WERI-Rb-1 (cell line): ENCODE measurements around the gene LGALS1.

Source experiments
- DNase-seq: peaks from one replicate; pipeline ENCODE4 v3.0.0-alpha.2; 2020
- H3K27ac ChIP-seq: fragments of 250-450 bp; sonication (Bioruptor Pico); 2 replicates; pipeline ENCODE4 v1.5.1; 2020; ENCODE audit warnings: mild to moderate bottlenecking, moderate library complexity
- H3K27me3 ChIP-seq: fragments of 250-450 bp; sonication (Bioruptor Pico); 2 replicates; pipeline ENCODE4 v1.5.1; 2021; ENCODE audit warnings: mild to moderate bottlenecking, low read depth, moderate library complexity; ENCODE audit not compliant: insufficient read depth, severe bottlenecking
- H3K36me3 ChIP-seq: fragments of 250-450 bp; sonication (Bioruptor Pico); 2 replicates; pipeline ENCODE4 v1.5.1; 2020; ENCODE audit warnings: mild to moderate bottlenecking, moderate library complexity
- H3K4me3 ChIP-seq: 2 replicates; pipeline ENCODE4 v1.5.1; 2011; ENCODE audit warnings: low read depth, mild to moderate bottlenecking, control low read depth, low read length
- H3K9me3 ChIP-seq: fragments of 250-450 bp; sonication (Bioruptor Pico); 2 replicates; pipeline ENCODE4 v1.5.1; 2021; ENCODE audit warnings: mild to moderate bottlenecking, moderate library complexity; ENCODE audit not compliant: severe bottlenecking
- TF ChIP-seq, protein P1 (sequence below): IDR thresholded peaks from 2 replicates; pipeline ENCODE4 v1.5.1; 2011; ENCODE audit warnings: low read depth, mild to moderate bottlenecking, control low read depth, inconsistent platforms, low read length

LGALS1 gene

DNA sequence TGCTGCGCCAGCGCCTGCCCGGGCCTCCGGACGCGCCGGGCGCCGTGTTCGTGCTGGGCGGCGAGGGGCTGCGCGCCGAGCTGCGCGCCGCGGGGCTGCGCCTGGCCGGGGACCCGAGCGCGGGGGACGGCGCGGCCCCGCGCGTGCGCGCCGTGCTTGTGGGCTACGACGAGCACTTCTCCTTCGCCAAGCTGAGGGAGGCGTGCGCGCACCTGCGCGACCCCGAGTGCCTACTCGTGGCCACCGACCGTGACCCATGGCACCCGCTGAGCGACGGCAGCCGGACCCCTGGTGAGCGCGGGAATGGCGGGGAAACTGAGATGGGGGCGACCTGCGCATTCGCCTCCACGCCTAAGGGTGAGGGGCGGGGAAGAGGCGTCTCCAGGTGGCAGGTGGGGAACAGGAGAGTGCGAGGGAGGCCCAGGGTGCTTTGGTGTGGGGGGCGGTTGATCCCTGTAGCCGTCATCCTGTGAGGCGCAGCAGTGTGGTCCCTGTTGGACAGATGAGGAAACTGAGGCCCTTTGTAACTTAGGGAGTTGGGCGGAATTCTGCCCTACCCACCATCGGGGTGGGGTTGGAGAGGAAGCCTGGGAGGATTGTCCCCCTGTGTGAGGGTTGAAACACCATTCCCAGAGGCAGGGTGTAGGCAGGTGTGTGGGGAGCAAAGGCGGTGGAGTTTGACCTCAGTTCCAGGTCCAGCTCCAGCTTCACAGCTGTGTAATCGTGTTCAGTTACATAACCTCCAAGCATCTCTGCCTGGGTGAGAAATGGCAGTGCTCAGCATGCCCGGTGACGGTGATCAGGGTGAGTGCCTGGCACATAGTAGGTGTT lies 16.2 kb upstream of the LGALS1 start:
- Histone ChIP-seq H3K27me3 (no peaks in the 10 kb centered on the region), H3K36me3 (peaks cover 19% of the 10 kb centered on the region), H3K9me3 (no peaks in the 10 kb centered on the region), H3K27ac (peak overlapping the region; percentile 66), H3K4me3 (peak overlapping the region; percentile 73)
- peak; percentile 53 for DNase-seq
- TF ChIP-seq, protein P1, sequence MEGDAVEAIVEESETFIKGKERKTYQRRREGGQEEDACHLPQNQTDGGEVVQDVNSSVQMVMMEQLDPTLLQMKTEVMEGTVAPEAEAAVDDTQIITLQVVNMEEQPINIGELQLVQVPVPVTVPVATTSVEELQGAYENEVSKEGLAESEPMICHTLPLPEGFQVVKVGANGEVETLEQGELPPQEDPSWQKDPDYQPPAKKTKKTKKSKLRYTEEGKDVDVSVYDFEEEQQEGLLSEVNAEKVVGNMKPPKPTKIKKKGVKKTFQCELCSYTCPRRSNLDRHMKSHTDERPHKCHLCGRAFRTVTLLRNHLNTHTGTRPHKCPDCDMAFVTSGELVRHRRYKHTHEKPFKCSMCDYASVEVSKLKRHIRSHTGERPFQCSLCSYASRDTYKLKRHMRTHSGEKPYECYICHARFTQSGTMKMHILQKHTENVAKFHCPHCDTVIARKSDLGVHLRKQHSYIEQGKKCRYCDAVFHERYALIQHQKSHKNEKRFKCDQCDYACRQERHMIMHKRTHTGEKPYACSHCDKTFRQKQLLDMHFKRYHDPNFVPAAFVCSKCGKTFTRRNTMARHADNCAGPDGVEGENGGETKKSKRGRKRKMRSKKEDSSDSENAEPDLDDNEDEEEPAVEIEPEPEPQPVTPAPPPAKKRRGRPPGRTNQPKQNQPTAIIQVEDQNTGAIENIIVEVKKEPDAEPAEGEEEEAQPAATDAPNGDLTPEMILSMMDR: no peak

DNA sequence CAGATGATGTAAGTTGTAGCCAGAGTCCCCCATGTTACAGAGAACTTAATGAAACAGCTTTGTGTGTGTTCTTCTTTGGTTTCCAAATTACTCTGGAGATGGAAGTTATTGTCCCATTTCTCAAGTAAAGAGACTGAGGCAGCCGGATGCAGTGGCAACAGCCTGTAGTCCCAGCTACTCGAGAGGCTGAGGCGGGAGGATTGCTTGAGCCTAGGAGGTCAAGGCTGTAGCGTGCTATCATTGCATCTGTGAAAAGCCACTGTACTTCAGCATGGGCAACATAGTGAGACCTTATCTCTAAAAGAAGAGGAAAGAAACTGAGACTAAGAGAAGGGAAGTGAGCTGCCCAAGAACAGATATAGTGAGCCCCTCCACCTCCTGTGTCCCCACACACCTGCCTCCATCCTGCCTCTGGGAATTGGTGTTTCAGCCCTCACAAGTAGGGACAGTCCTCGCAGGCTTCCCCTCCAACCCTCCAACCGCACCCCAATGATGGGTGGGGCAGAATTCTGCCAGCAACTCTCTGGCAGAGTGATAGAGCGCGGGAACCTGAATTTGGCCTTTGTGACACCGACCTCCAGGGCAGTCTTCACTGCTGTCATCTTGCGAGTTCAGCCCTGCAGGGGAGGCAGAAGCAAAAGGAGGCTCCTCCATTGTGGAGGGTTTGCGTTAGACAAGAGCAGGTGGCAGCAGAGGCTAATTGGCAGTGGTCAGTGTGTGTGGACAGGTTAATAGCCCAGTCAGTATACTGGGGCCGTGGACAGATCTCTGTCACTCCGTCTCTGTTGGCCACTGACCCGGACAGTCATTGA lies 15.3 kb upstream of the LGALS1 start:
- H3K27ac ChIP-seq: peak overlapping the region; percentile 66; the same call in 1 of the 2 replicates
- TF ChIP-seq, protein P1: no peak
- no peaks in the 10 kb centered on the region for H3K27me3 ChIP-seq
- peak overlapping the region; percentile 73 for H3K4me3 ChIP-seq
- no peak for DNase-seq
- H3K9me3 ChIP-seq: no peaks in the 10 kb centered on the region
- peaks cover 24% of the 10 kb centered on the region for H3K36me3 ChIP-seq

DNA sequence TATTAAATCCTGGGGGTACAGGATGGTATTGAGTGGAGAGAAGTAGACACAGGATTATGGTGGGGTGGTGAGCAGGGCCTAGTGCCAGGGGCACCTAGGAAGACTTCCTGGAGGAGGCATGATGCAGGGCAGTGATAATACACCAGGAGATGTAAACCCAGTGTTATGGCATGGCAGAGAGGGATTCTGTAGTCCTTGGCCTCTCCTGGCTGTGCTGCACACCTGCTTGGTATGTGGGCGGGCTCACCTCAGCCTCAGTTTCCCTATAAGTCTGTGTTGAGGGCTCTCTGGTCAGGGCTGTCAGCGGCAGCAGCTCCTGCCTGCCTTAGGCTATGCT lies 14.8 kb upstream of the LGALS1 start:
- Histone ChIP-seq H3K27me3 (no peaks in the 10 kb centered on the region), H3K4me3 (no peak overlapping the region), H3K9me3 (no peaks in the 10 kb centered on the region), H3K36me3 (peaks cover 29% of the 10 kb centered on the region), H3K27ac (no peak overlapping the region)
- TF ChIP-seq, protein P1: no peak
- no peak for DNase-seq

DNA sequence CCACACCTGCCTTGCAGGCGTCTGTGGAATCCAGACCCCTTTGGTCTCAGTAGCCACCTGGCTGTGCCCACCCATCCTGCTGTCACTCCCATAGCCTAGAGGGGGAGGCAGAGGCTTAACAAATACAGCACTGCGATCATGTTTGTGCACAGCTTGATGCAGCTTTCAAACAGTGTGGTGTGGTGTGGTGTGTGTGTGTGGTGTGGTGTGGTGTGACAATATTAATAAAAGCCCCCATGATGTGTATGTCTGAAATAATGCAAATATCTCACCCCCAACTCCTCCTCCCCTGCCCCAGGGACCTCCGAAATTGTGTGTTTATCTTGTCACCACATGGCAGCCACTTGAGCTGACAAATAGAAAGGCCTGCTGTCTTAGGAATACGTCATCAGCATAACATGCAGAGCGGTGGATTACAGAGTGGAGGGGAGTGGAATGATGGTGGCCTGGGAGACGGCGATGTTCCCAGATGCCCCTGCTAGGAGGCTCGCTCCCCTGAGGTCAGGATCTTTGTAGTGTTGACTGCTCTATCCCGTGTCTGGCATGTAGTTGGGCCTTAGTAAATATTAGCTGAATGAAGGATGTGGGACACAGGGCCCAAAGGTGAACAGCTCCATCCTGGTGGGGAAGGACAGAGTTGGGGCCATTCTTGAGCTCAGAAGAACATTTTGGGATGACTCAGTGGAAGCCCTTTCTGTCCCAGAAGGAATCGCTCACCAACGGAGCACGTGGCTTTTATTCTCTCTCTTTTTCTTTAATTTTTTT lies 14.1 kb upstream of the LGALS1 start:
- Histone ChIP-seq H3K27me3 (no peaks in the 10 kb centered on the region), H3K36me3 (peaks cover 35% of the 10 kb centered on the region), H3K27ac (no peak overlapping the region), H3K4me3 (no peak overlapping the region), H3K9me3 (no peaks in the 10 kb centered on the region)
- DNase-seq: no peak
- TF ChIP-seq, protein P1: peak; percentile 35; the same call in 1 of the 2 replicates

DNA sequence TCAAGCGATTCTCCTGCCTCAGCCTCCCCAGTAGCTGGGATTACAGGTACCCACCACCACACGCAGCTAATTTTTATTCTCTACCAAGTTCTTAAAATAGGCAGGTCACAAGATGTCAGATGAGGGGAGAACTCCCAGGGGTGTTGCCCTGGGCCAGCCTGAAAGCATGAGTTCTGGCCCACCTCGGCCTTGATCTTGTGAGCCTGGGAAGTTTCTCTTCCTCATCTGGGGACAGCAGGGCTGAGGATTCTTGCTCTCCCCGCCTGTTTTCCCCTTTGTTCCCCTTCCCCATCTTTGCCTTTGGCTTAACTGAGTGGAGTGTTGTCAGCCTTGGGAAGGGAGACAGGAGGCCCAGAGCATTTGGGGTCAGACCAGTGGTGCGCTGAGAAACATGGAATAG lies 13.4 kb upstream of the LGALS1 start:
- no peak for DNase-seq
- peaks cover 42% of the 10 kb centered on the region for H3K36me3 ChIP-seq
- no peak overlapping the region for H3K4me3 ChIP-seq
- no peak overlapping the region for H3K27ac ChIP-seq
- no peaks in the 10 kb centered on the region for H3K27me3 ChIP-seq
- H3K9me3 ChIP-seq: no peaks in the 10 kb centered on the region
- TF ChIP-seq, protein P1: no peak
